Measurements from ENCODE around the gene MFGE8.

The MFGE8 gene

DNA sequence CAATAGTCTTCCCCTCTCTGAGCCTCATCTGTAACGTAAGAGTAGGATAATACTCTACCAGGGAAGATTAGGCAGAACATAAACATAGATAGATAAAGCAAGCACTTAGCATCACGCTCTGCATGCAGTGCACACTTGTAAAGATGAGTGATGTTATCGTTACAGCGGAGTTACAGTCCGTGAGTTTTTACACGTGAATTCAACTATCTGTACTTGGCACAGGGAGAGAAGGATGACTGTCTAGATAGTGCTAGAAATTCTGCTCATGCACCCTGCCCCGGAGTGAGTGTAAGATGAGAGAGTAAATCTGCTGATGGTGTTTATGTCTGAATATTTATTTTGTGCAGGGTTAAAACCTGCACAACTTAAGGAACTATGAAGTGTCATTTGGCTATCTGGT, 53.6 kb downstream of the MFGE8 start:
- no peak for TF ChIP-seq CTCF (IDR thresholded peaks at IDR 0.05)

- TF ChIP-seq CTCF (IDR thresholded peaks at IDR 0.05) = no peak
Measured at GRCh38 chr15:88858934-88859333, 54.2 kb downstream of the MFGE8 start.

DNA sequence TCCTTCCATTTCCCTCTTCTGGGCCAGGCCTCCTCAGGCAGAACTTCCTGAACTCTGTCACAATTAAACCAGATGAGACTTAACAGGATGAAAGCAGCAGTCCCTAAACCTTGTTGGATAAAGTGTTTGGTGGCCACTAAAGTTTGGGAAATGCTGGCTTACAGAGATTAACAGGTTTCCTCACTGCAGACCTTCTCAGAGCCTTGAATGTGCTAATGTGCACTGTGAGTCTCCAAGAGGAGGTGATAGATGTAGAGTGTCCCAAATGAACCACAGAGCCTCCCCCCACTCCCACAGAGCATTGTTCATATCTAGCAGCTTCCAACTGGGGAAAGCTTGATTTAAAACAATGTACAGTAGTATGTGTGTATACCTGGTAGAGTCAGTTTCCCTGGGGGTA, 60.7 kb downstream of the MFGE8 start:
- TF ChIP-seq CTCF (IDR thresholded peaks at IDR 0.05) = no peak

GRCh38 chr15:88849376-88850072, 63.7 kb downstream of the MFGE8 start:
- TF ChIP-seq CTCF (IDR thresholded peaks at IDR 0.05) = no peak

Data from LNCAP (cell line).